GM18505 (cell line): ENCODE results near the gene L3MBTL4.

Experiments
- ATAC-seq: cut with Tn5 transposase; IDR thresholded peaks from one replicate; pipeline ENCODE4 v1.9.1; 2021; ENCODE audit not compliant: unreplicated experiment
- POLR2A ChIP-seq: IDR thresholded peaks from 4 replicates; pipeline ENCODE4 v1.6.1; 2011; ENCODE audit warnings: borderline replicate concordance; ENCODE audit not compliant: insufficient read depth, insufficient read length; ENCODE audit errors: extremely low read depth

L3MBTL4 gene

GRCh38 chr18:5961828-5962150, 452.9 kb downstream of the L3MBTL4 start:
- ATAC-seq = no peak
- no peak for TF ChIP-seq POLR2A

- no peak for TF ChIP-seq POLR2A
- ATAC-seq = no peak
These were observed 453.4 kb downstream of the L3MBTL4 start for GRCh38 chr18:5961097-5961827.

DNA sequence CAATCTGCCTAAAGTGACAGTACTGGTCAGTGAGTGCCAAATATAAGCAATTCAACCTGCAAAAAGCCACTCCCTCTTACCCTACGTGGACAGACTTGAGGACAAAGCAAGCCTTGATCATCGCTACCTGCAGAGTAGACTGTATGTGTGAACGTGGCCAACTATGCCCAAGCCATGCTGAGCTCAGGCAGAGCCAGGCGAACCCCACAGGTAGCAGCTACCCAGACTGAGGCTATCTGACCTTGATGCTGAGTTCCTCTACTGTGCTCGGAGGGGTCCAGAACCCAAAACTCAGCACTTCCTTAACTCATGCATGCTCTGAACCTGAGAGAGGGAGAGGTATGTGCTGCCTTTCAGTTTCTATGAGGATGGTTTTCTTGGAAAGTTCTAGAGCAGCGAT, 455.9 kb downstream of the L3MBTL4 start:
- no peak for TF ChIP-seq POLR2A
- no peak for ATAC-seq

GRCh38 chr18:5955861-5956260, 458.9 kb downstream of the L3MBTL4 start:
- ATAC-seq = no peak
- no peak for TF ChIP-seq POLR2A

GRCh38 chr18:5951515-5952091, 463.1 kb downstream of the L3MBTL4 start:
- TF ChIP-seq POLR2A = no peak
- ATAC-seq = no peak

- TF ChIP-seq POLR2A = no peak
- ATAC-seq = no peak
These were observed 465.9 kb downstream of the L3MBTL4 start for GRCh38 chr18:5948781-5949180.

DNA sequence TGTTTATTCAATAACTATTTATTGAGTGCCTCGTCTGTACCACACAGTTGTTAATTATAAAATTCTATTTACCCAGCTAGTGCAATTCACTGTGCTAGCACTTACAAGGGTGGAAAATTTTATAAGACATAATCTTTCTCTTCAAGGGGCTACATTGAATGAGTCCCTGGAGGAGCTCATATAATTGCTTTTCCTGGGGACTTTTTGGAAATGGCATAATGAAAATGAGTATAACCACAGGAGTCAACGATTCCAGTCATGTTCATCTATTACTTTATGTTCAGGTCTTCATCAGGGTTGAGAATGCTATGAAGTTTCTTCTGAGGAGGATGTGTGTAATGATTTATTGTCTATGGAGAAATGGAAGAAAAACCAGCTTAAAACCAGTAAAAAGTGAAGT, 466.5 kb downstream of the L3MBTL4 start:
- no peak for TF ChIP-seq POLR2A
- no peak for ATAC-seq

DNA sequence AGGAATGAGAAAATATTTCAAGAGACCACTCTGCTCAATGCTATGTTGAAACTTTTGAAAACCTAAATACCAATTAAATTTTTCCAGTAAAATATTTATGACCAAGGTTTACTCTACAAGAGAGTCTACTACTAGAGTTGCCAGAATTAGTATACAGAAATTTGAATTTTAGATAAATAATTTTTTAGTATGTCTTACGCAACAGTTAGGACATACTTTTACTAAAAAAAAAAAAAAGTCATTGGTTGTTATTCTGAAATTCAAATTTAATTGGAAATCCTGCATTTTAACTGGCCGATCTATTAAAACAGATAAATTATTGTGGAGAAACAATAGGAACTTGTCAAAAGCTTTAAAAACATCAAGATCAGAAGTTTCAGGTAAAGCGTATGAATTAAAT, 470.3 kb downstream of the L3MBTL4 start:
- no peak for TF ChIP-seq POLR2A
- ATAC-seq = no peak

DNA sequence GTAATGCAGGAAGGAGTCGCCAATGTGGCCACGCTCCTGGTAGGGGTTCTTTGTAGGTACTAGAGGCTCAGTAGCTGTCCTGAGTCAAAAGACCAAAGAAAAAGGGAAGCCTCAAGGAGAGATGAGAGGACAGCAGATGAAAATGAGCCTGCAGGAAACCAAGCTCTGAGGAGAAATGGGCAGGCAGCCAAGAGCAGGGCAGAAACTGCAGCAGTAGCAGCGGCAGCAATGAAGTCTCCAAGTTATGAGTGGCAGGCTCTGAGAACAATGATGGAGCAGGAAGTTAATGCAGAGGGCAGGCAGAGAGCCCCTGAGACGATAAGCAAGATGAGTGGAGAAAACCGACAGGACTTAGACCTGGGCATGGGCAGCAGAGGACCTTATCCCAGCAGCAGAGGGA, 471.2 kb downstream of the L3MBTL4 start:
- no peak for ATAC-seq
- TF ChIP-seq POLR2A = no peak

DNA sequence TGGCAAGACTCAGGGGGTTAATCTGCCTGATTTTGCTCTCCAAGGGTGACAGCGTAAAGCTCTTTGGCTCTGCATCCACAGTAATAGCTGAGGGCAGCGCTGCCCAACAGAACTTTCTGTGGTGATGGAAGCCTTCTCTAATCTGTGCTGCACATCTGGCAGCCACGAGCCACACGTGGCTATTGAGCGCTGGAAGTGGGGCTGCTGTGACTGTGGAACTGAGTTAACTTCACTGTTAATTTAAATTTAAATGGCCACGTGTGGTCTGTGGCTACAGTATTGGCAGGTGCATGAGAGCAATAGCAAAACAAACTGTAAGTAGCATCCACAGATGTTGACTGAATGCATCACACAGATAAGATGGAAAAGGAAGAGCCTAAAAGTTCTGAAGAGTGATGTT, 472.1 kb downstream of the L3MBTL4 start:
- no peak for ATAC-seq
- TF ChIP-seq POLR2A = no peak

DNA sequence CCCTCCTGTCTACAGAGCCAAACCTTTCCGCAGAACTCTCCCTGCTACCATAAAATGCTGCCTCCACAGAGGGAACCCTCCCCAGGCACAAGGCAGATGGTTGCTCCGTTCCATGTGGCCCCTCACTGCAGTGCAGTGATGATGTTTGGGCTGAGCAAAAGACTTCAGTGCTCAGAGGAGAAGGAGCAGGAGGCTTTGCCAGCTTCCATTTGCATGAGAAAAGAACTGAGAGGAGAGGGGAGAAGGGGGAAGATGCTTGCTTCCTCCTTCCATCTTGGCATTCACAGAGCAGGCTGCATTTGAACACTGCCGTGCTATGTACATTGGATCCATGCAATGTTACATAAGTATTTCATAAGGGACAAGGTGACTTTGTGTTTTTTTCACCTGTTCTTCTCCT, 472.8 kb downstream of the L3MBTL4 start:
- ATAC-seq = no peak
- no peak for TF ChIP-seq POLR2A

DNA sequence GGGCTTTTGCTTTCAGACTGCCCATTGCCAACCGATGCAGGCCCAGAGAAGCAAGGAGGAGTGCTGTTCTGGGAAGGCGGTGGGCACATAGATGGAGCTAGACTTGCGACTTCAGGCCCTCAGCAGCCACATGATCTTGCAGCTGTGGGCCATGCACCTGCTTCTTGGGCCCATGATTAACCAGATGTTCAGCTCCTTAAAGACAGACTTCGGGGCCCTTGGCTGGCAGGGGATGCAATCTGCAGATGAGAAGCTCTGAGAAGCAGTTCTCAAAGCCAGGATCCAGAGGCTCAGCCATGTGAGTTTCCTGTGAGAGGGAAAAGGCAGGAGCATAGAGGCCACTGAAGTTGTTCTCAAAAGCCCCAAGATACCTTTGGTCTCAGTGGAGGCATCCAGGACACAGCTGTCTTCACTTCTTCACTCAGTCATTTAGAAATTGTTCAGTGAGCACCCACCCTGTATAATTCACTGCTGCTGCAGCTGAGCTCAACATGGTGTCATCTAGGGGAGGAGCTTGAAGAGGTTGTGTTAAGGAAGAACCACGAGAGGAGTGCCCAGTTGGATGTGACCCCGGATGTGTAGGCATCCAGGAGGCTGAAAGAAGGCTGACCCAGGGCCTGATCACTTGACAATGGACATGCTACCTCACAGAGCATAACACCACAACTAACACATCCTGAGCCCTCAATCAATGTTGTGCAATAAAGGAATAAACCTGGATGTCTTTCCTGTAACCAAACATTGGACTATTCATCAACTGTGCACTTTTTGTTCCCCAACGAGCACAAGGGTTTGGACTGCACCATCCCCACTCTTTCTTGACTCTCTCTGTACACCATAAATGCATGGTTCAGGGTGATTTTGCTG, 474.7 kb downstream of the L3MBTL4 start:
- no peak for ATAC-seq
- TF ChIP-seq POLR2A = no peak

DNA sequence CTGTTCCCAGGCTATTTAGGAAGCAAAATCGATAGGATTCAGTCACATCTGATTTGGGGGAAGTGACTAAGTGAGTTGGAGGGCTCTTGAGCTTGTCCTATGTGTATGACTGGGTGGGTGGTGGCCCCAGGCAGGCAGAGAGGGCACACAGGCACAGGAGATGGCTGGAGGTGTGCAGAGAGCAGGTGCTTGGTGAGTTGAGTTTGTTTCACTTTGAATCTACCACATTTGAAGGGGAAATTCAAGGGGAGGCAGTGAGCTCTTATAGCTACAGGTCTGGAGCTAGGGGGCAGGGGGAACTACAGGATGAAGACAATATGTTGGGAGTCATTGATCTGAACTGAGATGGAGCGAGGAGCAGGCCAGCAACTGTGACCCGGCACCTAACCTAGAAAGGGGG, 476.9 kb downstream of the L3MBTL4 start:
- TF ChIP-seq POLR2A = no peak
- ATAC-seq = no peak

GRCh38 chr18:5937121-5937520, 477.6 kb downstream of the L3MBTL4 start:
- TF ChIP-seq POLR2A = no peak
- ATAC-seq = no peak
